ENCODE results near the gene SINHCAF.

The SINHCAF gene

DNA sequence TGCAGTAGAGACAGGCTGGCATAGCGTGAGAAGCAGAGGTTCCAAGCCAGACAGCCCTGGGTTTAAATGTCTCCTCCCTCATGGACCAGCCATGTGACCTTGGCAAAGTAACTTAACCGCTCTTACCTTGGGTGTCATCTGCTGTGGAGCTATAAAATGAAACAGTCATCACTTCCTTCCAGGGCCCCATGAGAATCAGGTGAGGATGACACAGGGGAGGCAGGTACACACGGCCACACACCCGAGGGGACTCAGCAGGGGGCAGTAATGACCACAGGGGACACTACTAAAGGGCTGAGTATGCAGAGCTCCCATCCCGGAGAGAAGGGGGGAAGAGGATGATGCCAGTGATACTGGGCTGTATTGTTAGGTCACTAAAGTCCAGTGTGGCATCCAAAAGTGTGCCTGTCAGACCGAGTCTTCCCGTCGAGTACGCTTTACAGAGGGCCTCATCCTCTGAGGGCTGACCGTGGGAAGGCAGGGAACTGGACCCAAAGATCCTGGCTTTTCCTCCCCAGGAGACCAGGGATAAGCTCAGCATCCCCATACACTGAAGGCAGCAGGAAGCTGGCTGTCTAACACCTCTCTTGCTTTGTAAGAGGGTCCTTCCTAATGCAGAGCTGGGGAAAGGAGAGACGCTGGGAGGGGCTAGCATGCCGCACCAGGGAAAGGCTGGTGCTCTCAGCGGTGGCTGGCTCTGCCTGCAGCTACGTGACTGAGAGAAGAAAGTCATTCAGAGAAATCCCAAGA lies 94.2 kb downstream of the SINHCAF start:
- no peak for DNase-seq

All from NCI-H1048 (cell line).